GM18511 (cell line): ENCODE measurements around the gene CCDC88C.

ENCODE experiments used
- ATAC-seq: cut with Tn5 transposase; IDR thresholded peaks from one replicate; pipeline ENCODE4 v1.9.1; 2021; ENCODE audit warnings: mild to moderate bottlenecking, moderate library complexity; ENCODE audit not compliant: unreplicated experiment

CCDC88C gene

DNA sequence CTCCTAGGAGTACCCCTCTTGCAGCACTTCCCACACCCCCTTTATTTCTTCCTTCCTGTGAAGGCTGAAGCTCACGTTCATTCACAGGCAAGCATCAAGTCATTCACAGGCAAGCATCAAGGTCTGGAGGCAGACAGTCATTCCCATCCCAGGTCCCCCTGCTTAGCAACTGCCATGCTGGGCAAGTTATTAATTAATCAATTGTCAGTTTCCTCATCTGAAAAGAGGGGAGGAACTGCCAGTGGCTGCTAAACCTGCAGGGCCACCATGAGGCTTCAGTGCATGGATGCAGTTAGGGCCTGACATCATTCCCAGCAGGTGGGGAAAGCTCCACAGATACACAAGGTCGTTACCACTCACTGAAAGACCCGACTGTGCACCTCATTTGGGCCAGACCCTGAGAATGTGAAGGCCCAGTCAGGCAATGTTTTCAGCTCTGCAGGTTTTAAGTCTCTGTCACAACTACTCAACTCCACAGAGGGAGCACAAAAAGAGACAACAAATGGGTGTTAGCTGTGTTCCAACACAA, 88.1 kb downstream of the CCDC88C start:
- ATAC-seq: no peak

DNA sequence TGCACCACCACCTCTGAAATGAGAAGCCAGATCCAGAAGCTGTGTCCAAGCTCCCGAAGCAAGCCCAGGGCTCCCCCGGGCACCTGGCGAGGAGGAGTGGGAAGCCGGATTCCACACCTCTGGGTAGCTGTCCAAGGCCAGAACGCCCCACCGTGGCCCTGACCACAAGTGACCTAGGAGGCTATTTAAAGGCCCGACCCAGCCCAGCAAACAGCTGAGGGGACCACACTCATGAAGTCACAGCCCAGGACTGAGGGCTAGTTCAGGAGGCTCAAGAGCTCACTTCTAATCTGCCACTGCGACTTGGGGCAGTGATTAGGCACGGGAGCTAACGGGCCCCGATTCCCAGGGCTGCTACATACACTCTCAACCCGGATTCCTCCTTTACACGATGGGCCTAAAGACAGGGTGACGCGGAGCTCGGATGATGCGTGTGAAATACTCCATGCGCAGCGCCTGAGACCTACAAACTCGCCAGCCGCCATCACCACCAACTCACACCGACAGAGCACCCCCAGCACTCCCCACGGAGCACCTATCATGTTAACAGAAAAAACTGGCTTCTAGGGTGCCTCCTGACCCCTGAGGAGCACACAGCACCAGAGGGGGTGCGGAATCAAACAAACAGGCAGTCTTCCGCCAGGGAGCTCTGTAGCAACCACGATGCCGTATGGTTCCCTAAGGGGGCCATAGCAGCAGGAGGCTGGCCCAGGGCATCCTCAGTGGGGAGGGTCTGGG, 89.1 kb downstream of the CCDC88C start:
- no peak for ATAC-seq

DNA sequence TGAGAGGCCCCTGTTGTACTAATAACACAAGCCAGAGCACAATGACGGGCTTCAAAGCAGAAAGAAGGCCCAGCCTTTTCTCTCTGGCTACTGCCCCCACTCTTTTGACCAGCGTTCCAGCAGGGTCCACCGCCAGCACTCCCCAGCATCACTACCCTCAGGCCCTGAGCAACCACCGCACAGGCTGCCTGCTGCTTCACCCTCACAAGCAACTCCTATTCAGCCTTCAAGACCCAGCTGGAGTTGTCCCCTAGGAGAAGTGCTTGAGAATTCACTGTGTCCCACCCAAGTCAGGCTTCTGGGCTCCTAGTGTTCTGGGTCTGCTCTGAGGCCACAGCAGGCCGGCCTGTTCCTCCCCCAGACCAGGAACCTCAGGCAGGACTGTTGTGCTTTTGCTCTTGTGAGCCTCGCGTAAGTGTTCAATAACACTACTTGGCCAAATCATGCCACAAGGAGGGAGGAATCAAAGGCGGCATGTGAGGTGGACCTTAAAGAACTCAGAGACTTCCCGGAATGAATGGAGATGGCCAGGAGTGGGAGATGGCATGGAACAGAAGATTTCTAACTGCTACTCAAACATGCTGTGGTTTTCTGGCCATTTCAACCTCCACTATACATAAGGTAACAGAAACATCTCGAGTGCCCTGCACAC, 89.8 kb downstream of the CCDC88C start:
- ATAC-seq: no peak

DNA sequence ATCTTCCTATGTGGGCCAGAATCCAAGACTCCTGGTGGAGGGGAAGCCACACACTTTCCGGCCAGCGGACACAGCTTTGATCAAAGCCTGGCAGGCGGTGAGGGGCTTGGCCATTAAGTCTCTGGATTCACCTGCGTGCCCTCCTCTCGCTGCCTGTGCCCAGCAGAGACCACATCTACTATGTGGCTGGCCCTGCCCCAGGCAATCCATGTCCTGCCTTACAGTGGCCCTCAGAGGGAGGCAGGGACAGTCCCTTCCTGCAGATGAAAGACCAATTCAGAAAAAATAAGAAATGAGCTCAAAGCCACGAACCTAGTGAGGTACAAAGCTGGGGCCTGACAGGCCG, 90.4 kb downstream of the CCDC88C start:
- ATAC-seq: no peak

DNA sequence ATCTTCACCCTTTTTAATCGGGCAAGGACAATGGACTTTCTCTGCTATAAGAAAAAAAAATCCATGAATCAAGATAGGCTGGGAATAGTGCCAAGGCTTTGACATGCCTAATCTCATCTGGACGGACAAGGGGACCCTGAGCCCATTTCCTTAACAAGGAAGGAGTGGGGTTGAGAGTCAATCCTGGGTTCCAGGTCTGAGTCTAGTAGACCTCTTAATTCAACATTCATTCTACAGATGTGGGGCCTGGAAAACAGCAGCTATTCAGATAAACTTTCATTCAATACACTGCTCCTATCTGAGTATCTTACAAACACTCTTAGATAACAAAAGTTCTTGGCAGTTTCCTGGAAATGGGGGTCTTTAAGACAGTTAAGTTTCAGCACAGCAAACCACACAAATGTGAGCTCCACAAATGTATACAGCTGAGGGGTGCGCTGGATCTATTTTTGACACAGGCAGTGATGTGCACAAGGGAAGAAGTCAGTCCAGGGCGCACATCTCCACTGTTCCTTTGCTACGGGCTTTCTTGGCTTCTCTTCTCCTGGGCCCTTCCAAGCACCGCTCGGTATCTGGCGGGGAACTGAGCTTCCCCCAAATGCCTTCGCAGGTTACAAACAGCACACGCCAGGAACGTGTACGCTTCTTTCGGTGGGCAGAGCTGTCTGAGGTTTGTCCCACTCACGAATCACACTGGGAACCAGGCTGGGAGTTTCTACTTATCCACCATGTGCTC, 90.9 kb downstream of the CCDC88C start:
- no peak for ATAC-seq

DNA sequence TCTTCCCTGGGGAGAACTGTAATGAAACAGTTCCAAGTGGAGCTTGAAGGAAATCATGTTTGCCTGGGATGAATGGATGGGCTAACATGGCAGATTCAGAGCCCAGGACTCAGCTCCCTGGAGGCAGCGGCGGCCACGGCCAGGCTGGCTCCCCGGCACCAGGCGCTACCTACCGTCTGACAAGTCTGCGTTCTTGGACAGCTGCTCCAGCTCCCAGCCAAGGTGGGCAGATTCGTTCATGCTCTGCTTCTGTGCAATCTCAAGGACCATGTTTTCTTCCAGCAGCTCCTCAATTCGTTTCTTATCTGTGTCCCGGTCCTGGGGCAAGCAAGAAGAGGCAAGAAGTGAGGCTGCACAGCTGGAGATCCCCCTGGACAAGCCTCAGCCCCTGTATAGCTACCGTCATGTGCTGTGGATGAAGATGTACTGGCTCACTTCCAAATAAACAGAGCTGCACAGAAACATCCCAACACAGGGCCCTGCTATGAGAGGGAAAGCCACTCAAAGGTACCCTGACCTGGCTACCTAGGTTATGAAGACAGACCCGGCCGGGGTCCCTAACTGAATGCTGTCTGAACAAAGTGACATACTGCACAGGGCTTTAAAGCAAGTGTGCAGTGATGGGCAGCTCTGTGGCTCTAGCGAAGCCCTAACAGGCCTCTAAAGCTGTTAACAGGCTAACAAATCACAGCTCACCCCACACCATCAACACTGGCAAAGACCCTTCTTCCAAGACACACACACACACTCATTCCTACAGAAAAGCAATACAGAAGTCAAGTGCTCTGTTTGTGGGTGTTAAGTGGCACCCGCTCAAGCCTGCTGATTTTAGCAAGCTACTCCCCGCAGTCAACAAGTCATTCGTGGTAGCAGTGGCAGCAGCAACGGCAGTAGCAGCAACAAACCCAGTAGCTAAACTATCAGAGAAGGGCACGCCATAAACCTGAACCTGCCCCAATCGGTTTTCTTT, 92.7 kb downstream of the CCDC88C start:
- ATAC-seq: no peak

DNA sequence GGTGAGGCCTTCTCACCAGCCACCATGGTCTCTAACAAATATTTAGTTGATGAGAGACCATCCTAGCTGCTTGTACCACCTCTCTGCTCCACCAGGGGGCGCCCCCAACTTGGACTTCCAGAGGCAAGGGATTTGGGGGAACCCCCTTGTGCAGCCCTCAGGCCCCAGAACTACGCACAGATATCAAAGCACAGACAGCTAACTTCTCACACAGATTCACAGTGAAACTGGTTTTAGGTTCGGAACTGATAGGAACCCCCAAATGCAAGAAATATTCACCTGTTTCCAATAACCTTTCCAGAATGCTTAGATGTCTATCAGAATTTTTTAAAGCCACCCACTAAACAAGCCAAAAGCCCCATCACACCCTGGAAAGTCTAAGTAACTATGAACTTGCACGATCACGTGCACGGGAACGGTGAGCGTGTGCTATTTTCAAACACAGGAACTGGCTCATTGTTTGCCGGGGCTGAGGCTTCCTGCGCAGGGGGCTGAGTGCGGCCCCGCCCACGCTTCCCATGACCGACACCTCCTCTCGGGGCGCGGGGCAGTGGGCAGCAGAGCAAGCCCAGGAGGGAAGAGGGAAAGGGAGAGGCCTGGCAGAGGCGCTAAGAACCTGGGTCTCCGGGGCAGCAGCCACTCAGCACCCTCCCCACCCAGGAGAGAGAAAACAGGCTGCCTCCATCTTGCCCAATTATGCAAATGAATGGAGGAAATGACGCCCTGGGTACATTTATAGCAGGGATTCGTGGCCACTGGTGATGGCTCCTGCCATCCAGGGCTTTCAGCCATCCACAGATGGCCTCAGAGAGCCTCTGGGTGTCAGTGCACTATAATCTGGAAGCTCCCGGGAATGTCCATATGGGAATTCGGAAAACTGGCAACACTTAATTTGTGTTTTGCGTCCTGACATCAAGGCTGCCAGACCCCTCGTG, 93.7 kb downstream of the CCDC88C start:
- ATAC-seq: peak; percentile 82

DNA sequence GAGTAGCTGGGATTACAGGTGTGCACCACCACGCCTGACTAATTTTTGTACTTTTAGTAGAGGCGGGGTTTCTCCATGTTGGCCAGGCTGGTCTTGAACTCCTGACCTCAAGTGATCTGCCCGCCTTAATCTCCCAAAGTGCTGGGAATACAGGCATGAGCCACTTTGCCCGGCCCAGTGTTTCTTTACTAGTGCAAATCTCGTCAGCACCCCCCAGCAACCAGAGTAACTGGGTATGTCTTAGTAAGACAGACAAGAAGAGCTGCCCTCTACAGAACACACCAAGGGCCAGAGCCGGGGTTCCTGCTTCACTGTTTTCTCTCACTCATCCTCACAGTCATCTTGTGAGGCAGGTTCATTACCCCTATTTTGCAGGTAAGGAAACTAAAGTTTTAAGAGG, 94.6 kb downstream of the CCDC88C start:
- ATAC-seq: no peak

DNA sequence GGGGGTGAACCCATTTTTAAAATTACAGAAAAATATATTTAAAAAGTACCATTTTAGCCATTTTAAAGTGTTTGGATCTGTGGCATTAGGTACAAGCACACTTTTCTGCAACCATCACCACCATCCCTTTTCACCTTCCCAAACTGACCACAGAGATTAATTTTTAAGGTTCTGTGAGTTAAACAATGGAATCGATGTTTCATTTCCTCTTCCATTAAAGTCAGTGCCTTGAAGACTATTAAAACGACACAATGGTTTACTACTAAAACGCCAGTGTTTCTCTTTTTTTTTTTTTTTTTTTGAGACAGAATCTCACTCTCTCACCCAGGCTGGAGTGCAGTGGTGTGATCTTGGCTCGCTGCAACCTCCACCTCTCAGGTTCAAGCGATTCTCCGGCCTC, 95.0 kb downstream of the CCDC88C start:
- no peak for ATAC-seq

DNA sequence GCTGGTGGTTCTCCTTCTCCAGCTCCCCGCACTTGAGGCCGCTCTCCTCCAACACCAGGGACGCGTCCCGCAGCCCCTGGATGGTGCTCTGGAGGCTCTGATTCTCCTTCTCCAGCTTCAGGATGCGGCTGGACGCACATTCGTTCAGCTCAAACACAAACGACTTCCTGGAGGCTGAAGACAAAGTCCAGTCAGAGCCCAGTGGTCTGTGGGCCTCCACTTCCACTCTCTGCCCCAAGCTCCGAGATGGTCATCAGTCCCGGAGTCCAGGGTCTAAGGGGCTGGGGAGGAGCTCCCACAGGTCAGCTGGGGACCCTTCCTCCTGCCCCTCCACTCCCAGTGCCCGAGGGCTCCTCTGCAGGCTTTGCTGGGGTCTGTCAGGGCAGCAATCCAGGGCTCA, 96.5 kb downstream of the CCDC88C start:
- ATAC-seq: no peak

DNA sequence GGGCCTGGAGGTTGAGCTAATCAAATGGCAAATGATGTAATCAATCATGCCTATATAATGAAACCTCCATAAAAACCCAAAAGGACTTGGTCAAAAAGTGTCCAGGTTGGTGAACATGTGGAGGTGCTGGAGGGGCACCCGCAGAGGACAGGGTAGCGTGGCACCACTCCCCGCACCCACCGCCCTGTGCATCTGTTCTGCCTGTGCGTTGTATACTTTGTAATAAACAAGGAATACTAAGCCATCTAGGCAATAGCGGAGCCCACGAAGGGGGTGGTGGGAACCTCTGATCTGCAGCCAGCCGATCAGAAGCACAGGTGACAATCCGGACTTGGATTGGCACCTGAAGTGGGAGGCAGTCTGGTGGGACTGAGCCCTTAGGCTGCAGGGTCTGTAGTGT, 97.4 kb downstream of the CCDC88C start:
- ATAC-seq: no peak

DNA sequence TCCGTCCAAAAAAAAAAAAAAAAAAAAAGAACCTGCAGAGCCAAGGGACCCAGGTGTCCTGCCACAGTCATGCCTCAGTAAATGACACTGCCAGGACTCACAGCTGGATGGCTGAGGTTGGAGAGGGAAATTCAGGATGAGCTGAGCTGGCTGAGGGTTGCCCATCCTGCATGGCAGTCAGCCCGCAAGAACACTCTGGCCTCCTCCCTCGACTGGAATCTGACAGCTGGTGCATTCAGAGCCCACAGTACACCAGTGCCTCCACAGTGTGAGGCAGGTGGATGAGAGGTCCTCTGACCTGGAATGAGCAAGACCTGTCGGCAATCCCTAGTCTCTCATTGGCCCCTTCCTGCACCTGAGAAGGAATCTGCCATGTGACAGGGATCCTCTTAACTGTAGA, 98.7 kb downstream of the CCDC88C start:
- ATAC-seq: no peak

DNA sequence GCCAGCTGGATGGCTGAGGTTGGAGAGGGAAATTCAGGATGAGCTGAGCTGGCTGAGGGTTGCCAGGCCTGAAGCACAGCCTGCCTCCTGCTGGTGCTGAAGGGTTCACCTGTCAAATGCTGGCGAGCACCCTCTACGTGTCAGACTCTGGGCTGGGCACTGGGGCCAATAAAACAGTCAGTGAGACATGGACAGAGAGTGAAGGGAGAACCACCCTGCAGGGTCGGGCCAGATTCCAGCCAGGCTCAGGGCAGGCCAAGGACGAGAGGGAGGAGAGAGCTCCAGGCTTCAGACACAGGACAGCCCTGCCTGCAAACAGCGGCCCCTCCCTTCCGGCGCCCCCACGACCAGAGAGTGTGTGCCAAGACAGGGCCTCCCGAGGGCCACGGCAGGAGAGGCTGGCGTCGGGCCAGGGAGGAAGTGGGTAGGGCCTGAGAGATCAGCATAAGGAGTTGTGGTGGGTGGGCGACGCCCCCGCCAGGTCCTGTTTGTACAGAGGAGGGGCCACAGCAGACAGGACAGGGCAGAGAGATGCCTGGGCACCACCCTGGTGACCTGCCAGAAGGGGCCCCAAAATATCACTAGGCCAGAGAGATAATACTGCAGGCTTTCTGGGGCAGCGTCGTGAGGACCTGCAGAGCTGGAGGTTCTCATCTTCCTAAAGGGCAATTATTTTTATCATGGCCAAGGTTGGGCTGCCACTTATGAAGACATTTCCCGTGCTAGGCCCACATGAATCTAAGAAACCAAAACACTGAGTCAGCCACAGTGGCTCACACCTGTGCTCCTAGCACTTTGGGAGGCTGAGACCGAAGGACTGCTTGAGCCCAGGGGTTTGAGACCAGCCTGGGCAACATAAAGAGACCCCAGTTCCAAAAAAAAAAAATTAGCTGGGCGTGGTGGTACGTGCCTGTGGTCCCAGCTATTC, 100.0 kb downstream of the CCDC88C start:
- no peak for ATAC-seq

DNA sequence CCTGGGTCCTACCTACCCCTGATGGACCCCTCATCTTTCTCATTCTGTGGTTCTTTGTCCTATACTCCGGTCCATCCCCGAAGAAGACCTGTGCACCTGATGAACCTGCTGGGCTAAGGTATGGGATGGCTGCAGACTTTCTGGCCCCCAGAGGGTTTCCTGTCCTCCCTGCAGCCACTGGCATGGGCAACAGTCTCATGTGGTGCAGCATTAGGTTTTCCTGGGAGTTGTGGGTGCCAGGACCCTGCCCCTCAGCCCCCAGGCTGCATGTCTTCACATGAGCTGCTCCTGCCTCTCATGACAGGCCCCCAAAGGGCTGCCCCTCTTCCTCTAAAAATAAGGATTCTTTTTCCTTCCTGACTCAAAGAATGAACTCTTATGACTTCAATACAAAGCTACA, 100.9 kb downstream of the CCDC88C start:
- ATAC-seq: no peak

DNA sequence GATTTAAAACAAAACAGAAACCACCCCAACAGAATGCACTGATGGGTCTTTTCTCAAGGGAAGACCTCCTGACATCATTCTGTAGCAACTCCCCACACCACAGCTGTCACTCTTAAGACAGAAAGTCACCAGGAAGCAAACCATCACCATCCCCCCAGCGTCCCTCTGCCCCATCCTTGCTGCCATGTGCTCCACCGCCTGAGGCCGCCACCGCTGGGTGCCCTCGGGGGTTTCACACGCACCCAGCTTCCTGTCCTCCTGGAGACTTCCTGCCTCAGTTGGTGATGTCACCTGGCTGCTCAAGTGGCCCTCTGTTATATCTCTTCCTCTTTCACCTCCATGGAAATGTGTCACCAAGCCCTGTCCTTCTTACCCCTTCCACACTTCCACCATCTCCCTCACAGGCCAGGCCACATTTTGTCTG, 101.8 kb downstream of the CCDC88C start:
- ATAC-seq: peak; percentile 90

DNA sequence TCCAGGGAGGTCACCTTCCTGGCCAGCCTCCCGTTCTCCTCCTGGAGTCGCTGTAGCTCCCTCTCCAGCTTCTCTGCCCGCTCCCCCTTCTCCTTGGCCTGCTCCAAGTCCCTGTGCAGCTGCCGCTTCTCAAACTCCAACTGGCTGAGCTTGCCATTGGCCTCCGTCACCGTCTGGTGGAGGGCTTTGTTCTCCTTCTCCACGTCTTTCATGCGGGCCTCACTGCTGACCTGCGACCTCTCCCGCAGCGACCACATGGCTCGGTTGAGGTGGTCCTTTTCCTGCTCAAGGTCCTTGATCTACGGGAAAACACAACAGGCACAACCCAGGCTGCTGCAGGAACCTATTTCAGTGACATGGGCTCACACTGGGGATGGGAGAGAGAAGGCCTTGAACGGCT, 103.8 kb downstream of the CCDC88C start:
- no peak for ATAC-seq

DNA sequence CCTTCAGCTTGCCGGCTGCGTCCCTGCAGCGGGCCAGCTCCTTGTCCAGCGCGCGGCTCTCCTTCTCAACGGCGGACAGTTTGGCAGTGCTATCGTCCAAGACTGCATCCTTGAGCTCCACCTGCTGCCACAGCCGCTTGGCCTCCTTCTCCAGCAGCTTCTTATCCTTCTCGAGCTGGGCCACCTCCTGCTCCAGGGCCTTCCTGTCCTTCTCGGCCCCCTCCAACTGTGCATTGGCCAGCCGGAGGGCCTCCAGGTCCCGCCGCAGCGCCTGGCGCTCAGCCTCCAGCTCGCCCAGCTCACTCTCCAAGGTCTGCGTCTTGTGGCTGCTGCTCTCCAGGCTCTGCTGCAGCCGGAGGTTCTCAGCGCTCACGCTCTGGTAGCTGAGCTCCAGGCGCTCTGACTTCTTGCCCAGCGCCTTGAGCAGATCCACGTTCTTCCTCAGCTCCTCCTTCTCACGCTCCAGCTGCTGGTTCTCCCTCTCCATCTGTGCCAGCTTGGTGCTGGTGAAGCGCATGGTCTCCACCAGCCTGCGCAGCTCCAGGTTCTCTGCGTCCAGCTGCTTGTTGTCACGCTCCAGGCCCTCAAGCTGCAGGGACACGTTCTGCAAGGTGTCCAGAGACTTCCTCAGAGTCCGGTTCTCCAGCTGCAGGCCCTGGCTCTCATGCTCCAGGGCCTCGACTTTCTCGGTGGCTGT, 104.3 kb downstream of the CCDC88C start:
- no peak for ATAC-seq

DNA sequence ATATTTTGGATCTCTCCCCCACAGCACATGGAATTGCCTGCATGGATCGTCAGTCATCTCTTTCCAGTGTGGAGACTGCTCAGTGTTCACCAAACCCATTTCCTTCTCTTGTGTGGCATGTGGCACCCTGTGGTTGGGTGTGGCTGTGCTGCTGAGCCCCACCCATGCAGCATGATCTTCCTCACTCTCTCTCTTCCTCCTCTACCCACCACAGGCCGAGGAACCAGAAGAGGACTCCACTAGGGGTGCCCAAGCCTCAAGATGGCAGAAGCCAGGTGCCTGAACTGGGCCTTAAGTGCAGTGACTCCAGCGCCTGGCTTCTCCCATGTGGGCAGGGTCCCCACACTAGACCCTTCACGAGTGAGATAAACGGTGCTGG, 106.3 kb downstream of the CCDC88C start:
- ATAC-seq: no peak
